HG03066 (cell line): Measurements from ENCODE around the gene VWC2L.

ENCODE experiments used
- ATAC-seq: cut with Tn5 transposase; IDR thresholded peaks from one replicate; pipeline ENCODE4 v1.9.1; 2021; ENCODE audit warnings: low read depth; ENCODE audit not compliant: unreplicated experiment

Gene VWC2L

DNA sequence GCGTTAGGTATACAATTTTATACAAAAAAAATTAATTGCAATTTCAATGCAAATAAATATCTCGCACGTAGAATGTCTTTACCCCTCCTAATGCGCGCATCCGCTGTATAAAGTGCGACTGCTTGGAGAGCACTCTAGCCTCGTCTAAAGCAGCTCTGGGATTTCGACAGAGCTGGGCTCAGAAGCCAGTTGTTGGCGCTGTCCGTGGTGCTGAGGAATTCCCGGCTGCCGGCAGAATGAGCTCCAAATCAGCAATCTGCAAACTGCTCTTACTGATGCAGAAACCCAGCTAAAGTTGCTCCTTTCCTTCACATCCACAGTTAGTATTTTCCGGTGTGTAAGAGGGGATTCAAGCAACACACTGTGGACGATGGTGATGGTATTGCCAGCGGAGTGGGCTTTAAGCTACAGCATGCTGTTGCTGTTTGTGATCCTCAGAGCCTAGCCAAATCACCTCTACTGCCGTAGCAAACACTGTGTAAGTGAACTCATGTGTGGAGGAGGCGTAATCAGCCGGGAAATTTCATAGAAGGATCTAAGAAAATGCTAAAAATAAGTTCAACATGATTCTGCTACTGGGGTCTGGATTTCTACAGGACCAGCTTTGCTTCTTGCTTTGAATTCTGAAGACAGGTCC is at the start of gene VWC2L:
Gene VWC2L, plus strand, starts transcription at position 137 of the 637 bp plus-strand sequence. CDS start 3,140 bp downstream, outside the sequence.
- ATAC-seq, result no peak

DNA sequence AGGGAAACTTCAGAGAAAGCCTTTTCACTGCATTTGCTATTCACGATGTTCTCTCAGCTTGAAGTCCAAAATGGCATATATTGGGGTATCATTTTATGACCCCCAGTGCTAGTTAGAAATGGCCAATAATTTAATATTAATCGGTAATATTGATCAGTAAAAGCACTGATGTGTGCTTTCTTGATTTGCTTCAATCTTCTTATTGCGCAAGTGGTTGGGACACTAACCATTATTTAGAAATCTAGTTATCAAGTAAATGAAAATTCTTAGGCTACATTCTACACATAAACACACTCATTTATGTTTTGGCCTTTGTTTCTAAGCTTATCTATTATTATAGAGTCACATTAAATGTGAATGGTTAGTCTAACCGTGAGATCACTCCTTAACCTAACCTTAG is 49.7 kb upstream of the VWC2L start:
- no peak for ATAC-seq

GRCh38 chr2:214365549-214365948 is 45.3 kb upstream of the VWC2L start:
- ATAC-seq, result no peak

DNA sequence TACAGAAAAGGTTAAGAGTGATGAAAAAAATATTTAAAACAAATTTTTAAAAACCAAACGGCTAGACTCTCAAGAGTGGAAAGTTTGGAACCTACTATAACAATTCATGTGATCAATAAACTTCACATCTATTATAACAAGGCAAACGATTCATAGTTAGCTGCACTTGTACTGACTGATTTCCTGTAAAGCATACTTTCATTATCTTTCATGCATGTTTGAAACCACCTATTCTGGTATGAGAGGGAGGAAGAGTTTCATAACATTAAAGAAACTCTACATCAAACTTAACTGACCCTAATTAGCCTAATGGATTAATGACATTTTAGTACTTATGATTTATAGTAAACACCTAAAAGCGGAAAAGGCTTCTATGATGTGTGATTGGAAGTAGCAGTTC is 43.7 kb upstream of the VWC2L start:
- ATAC-seq, result no peak

DNA sequence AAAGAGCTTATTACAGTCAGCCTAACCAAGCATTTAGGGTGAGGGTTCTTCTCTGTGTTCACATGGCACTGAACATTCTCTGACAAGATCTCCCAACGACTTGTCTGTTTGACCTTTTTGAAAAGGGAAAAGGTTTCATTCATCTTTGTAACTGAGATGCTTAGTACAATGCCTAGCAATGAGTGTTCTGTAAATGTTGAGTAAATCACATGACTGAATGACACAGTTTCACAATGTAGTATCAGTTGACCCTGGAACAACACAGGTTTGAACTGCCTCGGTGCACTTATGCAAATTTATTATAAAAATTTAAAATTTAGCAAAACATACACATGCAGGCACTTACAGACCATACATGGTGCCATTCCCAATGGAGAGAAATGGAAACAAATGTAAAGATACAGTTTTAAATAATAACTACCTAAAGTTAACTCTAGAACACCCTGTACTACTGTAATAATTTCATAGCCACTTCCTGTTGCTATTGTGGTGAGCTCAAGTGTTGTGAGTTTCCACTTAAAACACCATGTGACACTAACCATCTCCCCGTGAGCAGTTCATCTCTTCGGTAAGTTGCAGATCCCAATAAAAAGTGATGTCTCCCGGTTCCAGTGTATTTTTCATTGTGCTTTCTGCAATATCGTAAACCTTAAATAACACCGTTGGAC is 34.1 kb upstream of the VWC2L start:
- ATAC-seq, result no peak

- no peak for ATAC-seq
Measured at GRCh38 chr2:214377286-214377624, 33.6 kb upstream of the VWC2L start.

GRCh38 chr2:214378455-214379103 is 32.3 kb upstream of the VWC2L start:
- no peak for ATAC-seq

DNA sequence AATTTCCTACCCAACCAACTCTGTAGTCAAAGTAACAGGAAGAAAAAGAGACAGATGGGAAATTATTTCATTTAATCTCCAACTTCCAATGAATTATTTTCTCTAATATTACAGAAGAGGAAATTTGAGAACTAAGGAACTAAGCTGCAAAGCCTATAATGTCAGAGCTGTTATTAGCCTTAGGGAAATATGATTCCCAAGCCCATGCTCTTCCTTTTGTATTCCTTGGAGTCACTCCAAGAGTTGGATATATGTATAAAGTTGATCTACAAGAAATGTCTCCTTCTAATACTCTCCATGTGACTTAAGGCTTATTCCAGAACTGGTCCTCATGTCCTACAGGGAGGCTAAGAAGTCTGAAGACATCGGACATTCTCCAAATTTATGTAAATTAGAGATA is 31.6 kb upstream of the VWC2L start:
- no peak for ATAC-seq

DNA sequence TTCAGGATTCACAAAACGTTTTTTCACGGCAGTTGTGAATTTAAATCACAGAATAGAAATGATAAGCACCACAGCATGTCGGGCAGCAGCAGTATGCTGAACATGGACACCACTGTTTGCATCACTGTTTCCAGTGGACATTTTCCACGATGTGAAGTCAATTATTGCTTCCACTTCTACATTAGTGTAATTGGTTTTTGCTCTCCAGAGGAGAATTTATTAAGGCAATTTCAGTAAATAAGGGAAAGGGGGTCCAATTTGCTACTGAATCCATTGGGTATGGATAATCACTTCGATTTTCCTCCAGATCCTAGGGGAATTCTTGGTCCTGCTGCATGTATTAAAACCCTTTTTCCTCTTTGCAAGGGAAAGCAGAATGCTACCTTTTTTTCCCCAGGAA is 30.2 kb upstream of the VWC2L start:
- no peak for ATAC-seq

DNA sequence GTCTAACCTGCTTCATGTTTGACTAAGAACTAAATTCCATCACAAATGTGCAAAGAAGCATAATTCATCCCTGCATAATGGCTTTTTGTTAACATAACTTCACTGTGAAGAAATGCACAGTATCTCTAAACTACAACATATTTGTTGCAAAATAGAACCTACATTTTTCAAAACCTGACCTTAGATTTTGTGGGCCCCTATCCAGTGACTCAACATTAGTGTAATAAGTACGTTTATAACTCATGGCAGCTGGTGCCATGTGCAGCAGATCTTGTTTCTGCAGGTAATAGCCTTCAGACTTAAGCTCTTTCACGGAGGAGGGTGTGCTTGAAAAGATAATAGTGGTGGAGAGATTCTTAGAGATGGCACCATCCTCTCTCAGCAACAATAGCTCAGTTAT is 28.6 kb upstream of the VWC2L start:
- ATAC-seq, result no peak

- no peak for ATAC-seq
Measured at GRCh38 chr2:214386720-214387119, 24.1 kb upstream of the VWC2L start.

GRCh38 chr2:214389334-214389733 is 21.5 kb upstream of the VWC2L start:
- ATAC-seq, result no peak

DNA sequence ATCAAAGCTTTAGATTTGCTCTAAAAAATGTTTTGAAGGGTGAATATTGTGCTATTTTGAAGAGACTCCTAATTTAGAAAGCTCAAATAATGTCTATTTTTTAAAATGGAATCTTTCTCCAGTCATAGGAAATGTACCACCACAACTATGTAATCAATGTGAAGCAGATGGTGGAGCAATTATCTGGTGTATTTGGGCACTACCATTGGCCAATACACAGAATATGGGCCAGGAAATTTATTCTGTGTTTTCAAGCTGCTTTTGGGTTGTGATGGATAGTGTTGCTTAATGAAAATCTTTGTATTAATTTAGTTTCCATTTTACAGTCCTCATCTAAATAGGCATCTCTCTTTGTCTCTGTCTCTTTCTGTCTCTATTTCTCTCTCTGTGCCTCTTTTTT is 17.1 kb upstream of the VWC2L start:
- no peak for ATAC-seq

- ATAC-seq, result no peak
Measured at GRCh38 chr2:214395040-214395439, 15.8 kb upstream of the VWC2L start.

DNA sequence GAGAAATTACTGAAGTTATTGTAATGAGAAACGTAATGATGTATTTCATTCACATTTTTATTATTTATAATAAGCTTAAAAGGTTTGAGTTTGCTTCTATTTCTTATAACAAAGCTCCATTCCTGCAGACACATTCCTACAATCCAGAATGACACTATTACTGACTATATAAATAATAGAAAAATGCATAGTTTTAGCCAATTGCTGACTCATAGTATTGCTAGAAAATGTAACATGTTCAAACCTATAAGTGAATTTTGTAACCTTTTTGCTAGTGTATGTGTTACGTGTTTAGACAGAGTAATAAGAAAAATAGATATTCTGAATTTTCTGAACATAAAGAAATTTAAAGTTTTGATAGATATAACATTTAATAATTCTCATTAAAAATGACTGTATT is 9.3 kb upstream of the VWC2L start:
- no peak for ATAC-seq

DNA sequence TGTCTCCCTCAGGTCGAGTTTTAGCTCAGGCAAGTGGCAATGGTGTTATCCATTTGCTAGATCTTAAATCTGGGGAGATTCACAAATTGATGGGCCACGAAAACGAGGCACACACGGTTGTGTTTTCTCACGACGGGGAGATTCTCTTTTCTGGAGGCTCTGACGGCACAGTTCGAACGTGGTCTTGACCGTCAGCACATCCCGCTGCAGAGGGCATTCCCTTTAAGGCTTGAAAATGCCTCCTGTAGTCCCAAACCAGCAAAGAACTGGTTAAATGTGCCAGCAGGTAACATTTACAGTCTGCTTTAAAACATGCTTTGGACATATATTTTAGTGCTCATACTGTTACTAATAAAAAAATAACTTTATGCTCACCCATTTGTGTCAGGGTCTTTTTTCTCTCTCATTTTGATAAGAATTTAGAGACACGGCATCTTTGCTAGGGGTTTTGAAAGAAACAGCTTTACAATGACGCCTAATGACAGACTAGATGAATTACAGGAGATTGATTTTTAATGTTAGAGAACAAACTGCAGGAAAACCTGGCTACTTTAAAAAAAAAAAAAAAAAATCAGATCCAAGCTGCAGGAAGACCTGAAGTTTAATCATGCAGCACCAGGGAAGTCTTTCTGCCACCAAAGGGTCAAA is 602 bp upstream of the VWC2L start:
- ATAC-seq, result no peak

GRCh38 chr2:214412679-214413078 is 1.8 kb downstream of the VWC2L start:
- ATAC-seq, result no peak

GRCh38 chr2:214436470-214436869 is 25.6 kb downstream of the VWC2L start:
- no peak for ATAC-seq

DNA sequence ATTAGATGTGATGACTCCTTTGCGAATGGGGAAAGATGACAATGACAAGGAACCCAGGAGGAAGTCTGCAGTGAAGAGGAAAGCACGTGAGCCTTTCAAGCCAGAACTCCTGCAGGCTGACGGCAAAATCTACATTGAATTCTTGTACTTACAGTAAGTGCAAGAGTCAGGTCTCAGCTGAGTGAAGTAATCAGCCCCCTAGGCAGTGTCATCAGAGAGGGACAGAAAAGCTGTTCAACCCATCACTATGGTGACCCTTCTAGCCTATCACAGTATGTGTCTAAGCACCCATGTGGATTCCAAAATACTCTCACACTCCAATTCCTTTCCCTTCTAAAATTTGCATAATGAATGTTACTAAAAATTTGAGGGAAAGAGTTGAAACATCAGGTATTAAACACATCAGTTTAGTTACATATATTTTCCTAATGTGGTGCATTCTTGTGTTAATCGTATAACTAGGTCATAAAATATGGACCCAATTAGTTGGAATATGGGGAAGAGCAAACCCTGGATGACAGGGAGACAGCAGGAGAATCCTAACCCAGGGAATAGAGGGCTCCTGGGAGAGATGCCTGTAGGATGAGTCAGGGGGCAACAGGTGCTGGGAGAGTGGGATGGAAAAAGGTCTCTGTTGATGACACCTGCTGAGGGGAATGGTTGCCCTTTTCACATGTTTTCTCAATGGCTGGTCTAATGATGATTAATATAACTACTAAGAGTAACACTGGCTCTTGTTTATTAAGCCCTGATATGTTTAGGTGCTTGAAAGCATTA is 39.5 kb downstream of the VWC2L start:
- ATAC-seq, result no peak

GRCh38 chr2:214451516-214452275 is 40.8 kb downstream of the VWC2L start:
- ATAC-seq, result no peak
